Measurements from ENCODE around the gene INPP4B.

INPP4B gene

GRCh38 chr4:142727149-142727548 is 119.0 kb downstream of the INPP4B start:
- TF ChIP-seq CTCF (IDR thresholded peaks at IDR 0.05; ENCODE audit: poor library complexity, severe bottlenecking): no peak
- H3K27me3 ChIP-seq (ENCODE audit: insufficient read depth, poor library complexity, severe bottlenecking): no peaks in the 10 kb centered on the region
- H3K4me1 ChIP-seq (ENCODE audit: insufficient read depth, poor library complexity, severe bottlenecking): no peaks in the 10 kb centered on the region
- no peaks in the 10 kb centered on the region for H3K36me3 ChIP-seq (ENCODE audit: low read depth)
- no peak overlapping the region for H3K27ac ChIP-seq (ENCODE audit: poor library complexity, severe bottlenecking)
- no peak for ATAC-seq (ENCODE audit: low read depth)
- no peaks in the 10 kb centered on the region for H3K9me3 ChIP-seq (ENCODE audit: severe bottlenecking)
- no peak for DNase-seq (ENCODE audit: low spot score)
- no peak overlapping the region for H3K4me3 ChIP-seq (ENCODE audit: severe bottlenecking)

GRCh38 chr4:142725886-142726285 is 120.2 kb downstream of the INPP4B start:
- Histone ChIP-seq H3K9me3 (ENCODE audit: severe bottlenecking) (no peaks in the 10 kb centered on the region), H3K4me1 (ENCODE audit: insufficient read depth, poor library complexity, severe bottlenecking) (peaks cover 10% of the 10 kb centered on the region), H3K4me3 (ENCODE audit: severe bottlenecking) (no peak overlapping the region), H3K36me3 (ENCODE audit: low read depth) (no peaks in the 10 kb centered on the region), H3K27me3 (ENCODE audit: insufficient read depth, poor library complexity, severe bottlenecking) (no peaks in the 10 kb centered on the region), H3K27ac (ENCODE audit: poor library complexity, severe bottlenecking) (no peak overlapping the region)
- ATAC-seq (ENCODE audit: low read depth) (no peak), DNase-seq (ENCODE audit: low spot score) (no peak)
- TF ChIP-seq CTCF (IDR thresholded peaks at IDR 0.05; ENCODE audit: poor library complexity, severe bottlenecking): no peak

GRCh38 chr4:142721187-142721586 is 124.9 kb downstream of the INPP4B start:
- Histone ChIP-seq H3K27ac (ENCODE audit: poor library complexity, severe bottlenecking) (peak overlapping the region; percentile 81), H3K9me3 (ENCODE audit: severe bottlenecking) (no peaks in the 10 kb centered on the region), H3K36me3 (ENCODE audit: low read depth) (no peaks in the 10 kb centered on the region), H3K4me3 (ENCODE audit: severe bottlenecking) (no peak overlapping the region), H3K27me3 (ENCODE audit: insufficient read depth, poor library complexity, severe bottlenecking) (no peaks in the 10 kb centered on the region), H3K4me1 (ENCODE audit: insufficient read depth, poor library complexity, severe bottlenecking) (peaks cover 31% of the 10 kb centered on the region)
- ATAC-seq (ENCODE audit: low read depth): peak; percentile 88
- TF ChIP-seq CTCF (IDR thresholded peaks at IDR 0.05; ENCODE audit: poor library complexity, severe bottlenecking): no peak
- no peak for DNase-seq (ENCODE audit: low spot score)

GRCh38 chr4:142719854-142720541 is 126.1 kb downstream of the INPP4B start:
- no peaks in the 10 kb centered on the region for H3K9me3 ChIP-seq (ENCODE audit: severe bottlenecking)
- TF ChIP-seq CTCF (IDR thresholded peaks at IDR 0.05; ENCODE audit: poor library complexity, severe bottlenecking): peak; percentile 89
- H3K4me1 ChIP-seq (ENCODE audit: insufficient read depth, poor library complexity, severe bottlenecking): peaks cover 31% of the 10 kb centered on the region
- DNase-seq (ENCODE audit: low spot score) (no peak), ATAC-seq (ENCODE audit: low read depth) (peak; percentile 75)
- H3K4me3 ChIP-seq (ENCODE audit: severe bottlenecking): no peak overlapping the region
- H3K27me3 ChIP-seq (ENCODE audit: insufficient read depth, poor library complexity, severe bottlenecking): no peaks in the 10 kb centered on the region
- H3K36me3 ChIP-seq (ENCODE audit: low read depth): no peaks in the 10 kb centered on the region
- H3K27ac ChIP-seq (ENCODE audit: poor library complexity, severe bottlenecking): peak overlapping the region; percentile 81

- no peak for ATAC-seq (ENCODE audit: low read depth)
- TF ChIP-seq CTCF (IDR thresholded peaks at IDR 0.05; ENCODE audit: poor library complexity, severe bottlenecking): no peak
- peak overlapping the region; percentile 81 for H3K27ac ChIP-seq (ENCODE audit: poor library complexity, severe bottlenecking)
- H3K9me3 ChIP-seq (ENCODE audit: severe bottlenecking): no peaks in the 10 kb centered on the region
- H3K27me3 ChIP-seq (ENCODE audit: insufficient read depth, poor library complexity, severe bottlenecking): no peaks in the 10 kb centered on the region
- H3K36me3 ChIP-seq (ENCODE audit: low read depth): no peaks in the 10 kb centered on the region
- peaks cover 31% of the 10 kb centered on the region for H3K4me1 ChIP-seq (ENCODE audit: insufficient read depth, poor library complexity, severe bottlenecking)
- no peak overlapping the region for H3K4me3 ChIP-seq (ENCODE audit: severe bottlenecking)
- no peak for DNase-seq (ENCODE audit: low spot score)
Measured at GRCh38 chr4:142718981-142719380, 127.1 kb downstream of the INPP4B start.

Measured in RWPE2 (cell line).